ENCODE results near the gene TCP11.

GRCh38 chr6:35089216-35089934, 51.8 kb downstream of the TCP11 start:
- TF ChIP-seq POLR2AphosphoS5 (IDR thresholded peaks at IDR 0.05; ENCODE audit: low read depth, low read length) (no peak), SSRP1 (CRISPR knock-in tag; IDR thresholded peaks at IDR 0.05) (no peak), CTCF (CRISPR knock-in tag; IDR thresholded peaks at IDR 0.05) (no peak), MYNN (CRISPR knock-in tag; IDR thresholded peaks at IDR 0.05; ENCODE audit: low read depth) (no peak), ZNF780A (CRISPR knock-in tag; IDR thresholded peaks at IDR 0.05) (no peak), SIN3A (IDR thresholded peaks at IDR 0.05; ENCODE audit: borderline replicate concordance, low read depth, low read length) (no peak), ETS1 (CRISPR knock-in tag; IDR thresholded peaks at IDR 0.05) (no peak), FOXJ3 (CRISPR knock-in tag; IDR thresholded peaks at IDR 0.05; ENCODE audit: borderline replicate concordance) (no peak), PATZ1 (CRISPR knock-in tag; IDR thresholded peaks at IDR 0.05) (no peak)
- TF ChIP-seq, protein P1, sequence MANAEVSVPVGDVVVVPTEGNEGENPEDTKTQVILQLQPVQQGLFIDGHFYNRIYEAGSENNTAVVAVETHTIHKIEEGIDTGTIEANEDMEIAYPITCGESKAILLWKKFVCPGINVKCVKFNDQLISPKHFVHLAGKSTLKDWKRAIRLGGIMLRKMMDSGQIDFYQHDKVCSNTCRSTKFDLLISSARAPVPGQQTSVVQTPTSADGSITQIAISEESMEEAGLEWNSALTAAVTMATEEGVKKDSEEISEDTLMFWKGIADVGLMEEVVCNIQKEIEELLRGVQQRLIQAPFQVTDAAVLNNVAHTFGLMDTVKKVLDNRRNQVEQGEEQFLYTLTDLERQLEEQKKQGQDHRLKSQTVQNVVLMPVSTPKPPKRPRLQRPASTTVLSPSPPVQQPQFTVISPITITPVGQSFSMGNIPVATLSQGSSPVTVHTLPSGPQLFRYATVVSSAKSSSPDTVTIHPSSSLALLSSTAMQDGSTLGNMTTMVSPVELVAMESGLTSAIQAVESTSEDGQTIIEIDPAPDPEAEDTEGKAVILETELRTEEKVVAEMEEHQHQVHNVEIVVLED (CRISPR knock-in tag; IDR thresholded peaks at IDR 0.05; ENCODE audit: borderline replicate concordance), result no peak

Data from HepG2 (cell line).